Measurements from ENCODE around the gene CALCOCO1.

DNA sequence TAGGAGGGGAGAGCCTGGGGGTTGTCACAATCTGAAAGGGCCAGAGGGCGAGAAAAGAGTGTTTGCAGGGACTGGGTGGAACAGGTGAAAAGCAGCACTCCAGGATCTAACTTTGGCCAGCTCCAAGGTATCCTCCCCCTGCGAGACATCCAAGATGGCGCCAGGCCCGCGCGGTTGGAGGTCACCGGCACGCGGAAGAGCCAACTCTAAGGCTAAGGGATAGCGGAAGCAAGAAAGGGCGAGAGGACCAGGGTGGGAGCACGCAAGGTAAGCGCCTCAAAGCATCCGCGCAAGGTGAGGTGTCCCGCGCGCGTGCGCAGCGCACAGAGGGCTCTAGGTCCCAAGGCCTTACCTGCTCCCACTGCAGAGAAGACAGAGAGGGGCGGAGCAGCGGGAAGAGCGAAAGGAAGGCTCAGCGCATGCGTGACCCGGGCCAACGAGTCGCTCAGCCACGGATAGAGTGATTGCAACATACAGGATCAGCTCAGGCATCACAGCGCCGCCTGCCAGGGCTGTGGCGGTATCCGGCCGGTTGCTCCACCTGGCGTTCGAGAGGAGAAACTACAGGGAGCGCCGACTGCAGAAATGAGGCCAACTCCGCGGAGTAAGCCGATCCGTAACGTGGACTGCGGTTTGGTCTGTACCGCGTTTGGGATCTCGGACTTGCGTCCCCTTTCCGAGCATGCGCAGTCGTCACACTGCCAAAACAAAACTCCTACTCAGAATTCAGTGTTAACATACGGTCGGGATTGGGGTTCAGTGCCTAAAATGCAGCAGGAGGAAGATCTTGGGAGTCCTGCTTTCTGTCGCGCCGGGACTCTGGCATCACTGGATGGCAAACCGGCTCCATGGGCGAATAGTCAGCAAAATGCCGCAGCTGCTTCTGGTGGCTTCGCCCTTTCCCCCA, 51.3 kb downstream of the CALCOCO1 start, which contains the start of gene ATP5MC2:
- no peak for TF ChIP-seq TCF7 (CRISPR knock-in tag; IDR thresholded peaks at IDR 0.05; ENCODE audit: low read depth)
- TF ChIP-seq, protein P1, sequence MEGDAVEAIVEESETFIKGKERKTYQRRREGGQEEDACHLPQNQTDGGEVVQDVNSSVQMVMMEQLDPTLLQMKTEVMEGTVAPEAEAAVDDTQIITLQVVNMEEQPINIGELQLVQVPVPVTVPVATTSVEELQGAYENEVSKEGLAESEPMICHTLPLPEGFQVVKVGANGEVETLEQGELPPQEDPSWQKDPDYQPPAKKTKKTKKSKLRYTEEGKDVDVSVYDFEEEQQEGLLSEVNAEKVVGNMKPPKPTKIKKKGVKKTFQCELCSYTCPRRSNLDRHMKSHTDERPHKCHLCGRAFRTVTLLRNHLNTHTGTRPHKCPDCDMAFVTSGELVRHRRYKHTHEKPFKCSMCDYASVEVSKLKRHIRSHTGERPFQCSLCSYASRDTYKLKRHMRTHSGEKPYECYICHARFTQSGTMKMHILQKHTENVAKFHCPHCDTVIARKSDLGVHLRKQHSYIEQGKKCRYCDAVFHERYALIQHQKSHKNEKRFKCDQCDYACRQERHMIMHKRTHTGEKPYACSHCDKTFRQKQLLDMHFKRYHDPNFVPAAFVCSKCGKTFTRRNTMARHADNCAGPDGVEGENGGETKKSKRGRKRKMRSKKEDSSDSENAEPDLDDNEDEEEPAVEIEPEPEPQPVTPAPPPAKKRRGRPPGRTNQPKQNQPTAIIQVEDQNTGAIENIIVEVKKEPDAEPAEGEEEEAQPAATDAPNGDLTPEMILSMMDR (IDR thresholded peaks at IDR 0.05), result peak; percentile 83

All from WTC11 (cell line).